Suprapubic skin (tissue), 4 donors: ENCODE results near the gene HEATR3. TPM values are rescaled to one million over a fixed set of nuclear protein-coding genes. Genes with fewer than 3 reads are reported as not detected.

Experiments
- DNase-seq, 2 donors: peaks; one replicate each; pipeline ENCODE4 v3.0.0-alpha.2; 2019; ENCODE audit warnings: low spot score in 2 of 2
- H3K27ac ChIP-seq: fragments of 200-600 bp; sonication (generic); one replicate; pipeline ENCODE4 v1.5.1; 2019
- H3K27me3 ChIP-seq: fragments of 200-600 bp; sonication (generic); one replicate; pipeline ENCODE4 v1.5.1; 2019
- H3K36me3 ChIP-seq: fragments of 200-600 bp; sonication (generic); one replicate; pipeline ENCODE4 v1.5.1; 2019
- H3K4me1 ChIP-seq: fragments of 200-600 bp; sonication (generic); one replicate; pipeline ENCODE4 v1.5.1; 2019
- H3K4me3 ChIP-seq: fragments of 200-600 bp; sonication (generic); one replicate; pipeline ENCODE4 v1.5.1; 2019; ENCODE audit warnings: mild to moderate bottlenecking
- H3K9me3 ChIP-seq: fragments of 200-600 bp; sonication (generic); one replicate; pipeline ENCODE4 v1.5.1; 2019
- EP300 ChIP-seq: sonication (generic); formaldehyde crosslinking; IDR thresholded peaks from one replicate; pipeline ENCODE4 v1.6.1; 2017; ENCODE audit warnings: antibody characterized with exemption
- POLR2A ChIP-seq, 2 donors: fragments of 450-650 bp; IDR thresholded peaks; one replicate each; pipeline ENCODE4 v1.6.1; 2017; ENCODE audit warnings: antibody characterized with exemption in 2 of 2, mild to moderate bottlenecking in 2 of 2, moderate library complexity in 2 of 2
- POLR2AphosphoS5 ChIP-seq, 3 donors: sonication (generic); formaldehyde crosslinking; IDR thresholded peaks; one replicate each; pipeline ENCODE4 v1.6.1; 2017; ENCODE audit warnings: antibody characterized with exemption in 3 of 3
- WGBS: methylation state at CpG from one replicate; pipeline ENCODE4 v1.1.5; 2018; 5-methylcytosine and 5-hydroxymethylcytosine counted together
- total RNA-seq, 4 donors: library from RNA; depleted of rRNA; stranded (reverse); fragments of >200 nt; gene quantifications; one replicate each; pipeline ENCODE4 v1.1.0, GENCODE V29; 2016
- TF ChIP-seq, protein P1 (sequence below), 2 donors: fragments of 200-600 bp in 1 of 2; fragments of 450-650 bp in 1 of 2; sonication (generic) in 1 of 2; IDR thresholded peaks; one replicate each; pipeline ENCODE4 v1.5.1; 2016 to 2019; ENCODE audit warnings: antibody characterized with exemption in 2 of 2, mild to moderate bottlenecking in 1 of 2, moderate library complexity in 1 of 2

The HEATR3 gene
- total RNA-seq, 4 donors from 2014 or later = 12.4 to 19.3 (median 18.5) TPM

DNA sequence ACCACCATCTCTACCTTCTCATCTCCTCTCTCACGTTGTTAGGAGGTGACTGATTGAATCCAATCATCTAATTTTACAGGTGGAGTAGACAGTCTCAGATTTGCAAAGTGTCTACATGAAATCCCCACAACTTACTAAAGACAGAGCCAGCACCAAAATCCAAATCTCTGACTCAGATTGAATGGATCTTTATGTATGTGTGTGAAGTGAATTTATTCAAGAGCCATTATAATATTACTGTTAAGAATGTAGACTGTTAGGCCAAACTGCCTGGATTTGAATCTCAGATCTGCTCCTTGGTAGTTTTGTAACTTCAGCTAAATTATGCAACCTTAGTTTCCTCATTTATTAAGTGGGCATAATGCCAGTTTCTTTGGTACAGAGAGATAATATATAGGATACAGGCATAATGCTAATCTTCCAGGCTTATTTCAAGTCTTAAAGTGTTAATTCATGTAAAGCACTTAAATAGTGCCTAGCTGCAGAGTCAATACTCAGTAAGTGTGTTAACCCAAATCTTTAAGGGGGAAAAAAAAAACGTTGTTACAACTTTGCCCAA lies 28.0 kb upstream of the HEATR3 start:
- peaks cover 7% of the 10 kb centered on the region for H3K4me1 ChIP-seq
- DNase-seq = no peak
- H3K27ac ChIP-seq = no peak overlapping the region
- TF ChIP-seq POLR2AphosphoS5 (IDR thresholded peaks at IDR 0.05) (no peak), EP300 (no peak), POLR2A (IDR thresholded peaks at IDR 0.05) (no peak)
- TF ChIP-seq, protein P1, sequence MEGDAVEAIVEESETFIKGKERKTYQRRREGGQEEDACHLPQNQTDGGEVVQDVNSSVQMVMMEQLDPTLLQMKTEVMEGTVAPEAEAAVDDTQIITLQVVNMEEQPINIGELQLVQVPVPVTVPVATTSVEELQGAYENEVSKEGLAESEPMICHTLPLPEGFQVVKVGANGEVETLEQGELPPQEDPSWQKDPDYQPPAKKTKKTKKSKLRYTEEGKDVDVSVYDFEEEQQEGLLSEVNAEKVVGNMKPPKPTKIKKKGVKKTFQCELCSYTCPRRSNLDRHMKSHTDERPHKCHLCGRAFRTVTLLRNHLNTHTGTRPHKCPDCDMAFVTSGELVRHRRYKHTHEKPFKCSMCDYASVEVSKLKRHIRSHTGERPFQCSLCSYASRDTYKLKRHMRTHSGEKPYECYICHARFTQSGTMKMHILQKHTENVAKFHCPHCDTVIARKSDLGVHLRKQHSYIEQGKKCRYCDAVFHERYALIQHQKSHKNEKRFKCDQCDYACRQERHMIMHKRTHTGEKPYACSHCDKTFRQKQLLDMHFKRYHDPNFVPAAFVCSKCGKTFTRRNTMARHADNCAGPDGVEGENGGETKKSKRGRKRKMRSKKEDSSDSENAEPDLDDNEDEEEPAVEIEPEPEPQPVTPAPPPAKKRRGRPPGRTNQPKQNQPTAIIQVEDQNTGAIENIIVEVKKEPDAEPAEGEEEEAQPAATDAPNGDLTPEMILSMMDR (IDR thresholded peaks at IDR 0.05) = no peak
- H3K9me3 ChIP-seq = no peaks in the 10 kb centered on the region
- H3K36me3 ChIP-seq = peaks cover 29% of the 10 kb centered on the region
- H3K4me3 ChIP-seq = no peak overlapping the region
- 40% methylated on average over 2 of the region's 2 CpGs for WGBS
- no peaks in the 10 kb centered on the region for H3K27me3 ChIP-seq

DNA sequence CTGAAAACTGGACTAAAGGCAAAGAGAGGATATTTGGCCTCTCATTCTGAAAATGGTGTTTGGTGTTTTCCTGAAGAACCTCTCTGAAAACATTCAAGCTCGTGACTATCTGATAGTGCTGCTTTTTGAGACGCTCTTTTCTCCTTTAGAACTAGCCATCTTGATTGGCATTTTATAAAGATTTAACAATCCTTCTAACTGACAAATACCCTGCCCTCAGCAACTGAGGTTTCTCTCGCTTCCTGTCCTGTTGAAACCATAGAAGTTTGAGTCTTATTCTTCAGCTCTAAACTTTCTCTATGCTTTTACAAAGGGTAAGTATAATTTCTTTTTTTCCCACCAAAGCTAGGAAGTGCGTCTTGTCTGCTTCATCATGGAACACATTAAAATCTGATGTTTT lies 27.5 kb upstream of the HEATR3 start:
- no peak for DNase-seq
- Histone ChIP-seq H3K4me1 (peaks cover 7% of the 10 kb centered on the region), H3K27ac (no peak overlapping the region), H3K9me3 (no peaks in the 10 kb centered on the region), H3K4me3 (no peak overlapping the region), H3K36me3 (peaks cover 25% of the 10 kb centered on the region), H3K27me3 (no peaks in the 10 kb centered on the region)
- TF ChIP-seq EP300 = no peak
- no peak for TF ChIP-seq POLR2A (IDR thresholded peaks at IDR 0.05)
- no peak for TF ChIP-seq POLR2AphosphoS5 (IDR thresholded peaks at IDR 0.05)
- WGBS = 79% methylated on average over 4 of the region's 4 CpGs

DNA sequence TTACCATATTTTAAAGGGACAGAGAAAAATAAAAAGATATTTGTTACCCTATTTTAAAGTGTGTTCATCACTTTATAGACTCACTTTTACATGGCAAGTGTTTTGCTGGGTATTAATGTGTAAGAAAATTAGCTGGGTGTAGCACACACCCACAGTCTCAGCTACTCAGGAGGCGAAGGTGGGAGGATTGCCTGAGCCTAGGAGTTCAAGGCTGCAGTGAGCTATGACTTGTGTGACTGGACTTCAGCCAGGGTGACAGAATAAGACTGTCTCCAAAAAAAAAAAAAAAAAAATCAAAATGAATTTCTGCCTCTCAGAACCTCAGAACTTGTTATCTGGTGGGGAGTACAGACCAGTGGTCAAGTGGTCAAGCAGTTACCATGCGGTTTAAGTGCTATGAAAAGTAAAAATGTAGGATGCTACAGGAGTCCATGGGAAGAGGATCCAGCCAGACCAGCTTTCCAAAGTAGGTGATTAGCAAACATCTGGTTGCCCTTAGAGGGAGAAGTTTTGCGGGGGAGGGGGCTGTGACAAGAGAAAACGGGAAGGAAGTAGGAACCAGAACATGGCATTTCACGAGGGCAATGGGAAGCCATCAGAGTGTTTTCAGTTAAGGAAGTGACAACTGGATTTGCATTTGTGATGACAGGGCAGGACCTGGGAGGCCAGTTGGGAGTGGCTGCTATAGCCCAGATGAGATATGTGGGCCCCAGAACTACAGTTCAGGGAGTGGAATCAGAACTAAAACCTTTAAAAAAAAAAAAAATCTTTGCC lies 26.8 kb upstream of the HEATR3 start:
- Histone ChIP-seq H3K4me3 (no peak overlapping the region), H3K36me3 (peaks cover 18% of the 10 kb centered on the region), H3K27ac (no peak overlapping the region), H3K4me1 (peaks cover 7% of the 10 kb centered on the region), H3K9me3 (no peaks in the 10 kb centered on the region), H3K27me3 (no peaks in the 10 kb centered on the region)
- TF ChIP-seq POLR2AphosphoS5 (IDR thresholded peaks at IDR 0.05) = no peak
- TF ChIP-seq EP300 = no peak
- no peak for TF ChIP-seq POLR2A (IDR thresholded peaks at IDR 0.05)
- TF ChIP-seq, protein P1 (IDR thresholded peaks at IDR 0.05) = no peak
- 49% methylated on average over 5 of the region's 5 CpGs for WGBS
- DNase-seq = no peak

GRCh38 chr16:50040018-50040417 lies 25.8 kb upstream of the HEATR3 start:
- H3K4me1 ChIP-seq = peaks cover 7% of the 10 kb centered on the region
- 58% methylated on average over 8 of the region's 8 CpGs for WGBS
- DNase-seq = no peak
- peaks cover 4% of the 10 kb centered on the region for H3K27me3 ChIP-seq
- H3K4me3 ChIP-seq = no peak overlapping the region
- TF ChIP-seq POLR2AphosphoS5 (IDR thresholded peaks at IDR 0.05) = no peak
- TF ChIP-seq POLR2A (IDR thresholded peaks at IDR 0.05) = no peak
- TF ChIP-seq EP300 = no peak
- H3K9me3 ChIP-seq = no peaks in the 10 kb centered on the region
- H3K36me3 ChIP-seq = peaks cover 10% of the 10 kb centered on the region
- no peak overlapping the region for H3K27ac ChIP-seq

- peaks cover 4% of the 10 kb centered on the region for H3K27me3 ChIP-seq
- no peak for DNase-seq
- H3K9me3 ChIP-seq = no peaks in the 10 kb centered on the region
- 79% methylated on average over 1 of the region's 1 CpG for WGBS
- TF ChIP-seq EP300 (no peak), POLR2AphosphoS5 (IDR thresholded peaks at IDR 0.05) (no peak), POLR2A (IDR thresholded peaks at IDR 0.05) (no peak)
- TF ChIP-seq, protein P1 (IDR thresholded peaks at IDR 0.05) = no peak
- no peak overlapping the region for H3K27ac ChIP-seq
- H3K4me3 ChIP-seq = no peak overlapping the region
- peaks cover 7% of the 10 kb centered on the region for H3K4me1 ChIP-seq
- peaks cover 6% of the 10 kb centered on the region for H3K36me3 ChIP-seq
These were observed 25.1 kb upstream of the HEATR3 start for GRCh38 chr16:50040710-50041109.

DNA sequence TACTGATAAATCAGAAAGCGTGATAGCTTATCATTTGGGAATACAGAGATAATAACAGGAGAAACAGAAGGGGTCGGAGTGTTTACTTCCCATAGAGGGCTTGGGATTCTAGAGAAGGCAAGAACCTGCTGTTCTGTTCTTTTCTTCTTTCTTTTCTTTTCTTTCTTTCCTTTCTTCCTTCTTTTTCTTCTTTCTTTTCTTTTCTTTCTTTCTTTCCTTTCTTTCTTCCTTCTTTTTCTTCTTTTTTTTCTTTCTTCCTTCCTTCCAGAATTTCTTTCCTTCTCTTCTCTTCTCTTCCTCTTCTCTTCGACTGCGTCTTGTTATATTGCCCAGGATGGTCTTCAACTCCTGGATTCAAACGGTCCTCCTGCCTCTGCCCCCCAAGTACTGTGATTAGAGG lies 22.4 kb upstream of the HEATR3 start:
- Histone ChIP-seq H3K27ac (no peak overlapping the region), H3K36me3 (no peaks in the 10 kb centered on the region), H3K4me1 (peaks cover 7% of the 10 kb centered on the region), H3K27me3 (peaks cover 4% of the 10 kb centered on the region), H3K9me3 (no peaks in the 10 kb centered on the region), H3K4me3 (no peak overlapping the region)
- DNase-seq = no peak
- TF ChIP-seq POLR2A (IDR thresholded peaks at IDR 0.05) (no peak), POLR2AphosphoS5 (IDR thresholded peaks at IDR 0.05) (no peak), EP300 (no peak)
- TF ChIP-seq, protein P1 (IDR thresholded peaks at IDR 0.05) = no peak
- WGBS = 86% methylated on average over 5 of the region's 5 CpGs
